OCI-LY1 (cell line): ENCODE results near the gene CAMKK1.

Source experiments
- CTCF ChIP-seq: fragments of 200-600 bp; sonication (generic), shearing (Covaris generic); IDR thresholded peaks from 2 replicates; pipeline ENCODE4 v1.5.1; 2017; ENCODE audit warnings: mild to moderate bottlenecking, antibody characterized with exemption, low read length, moderate library complexity, mixed read lengths
- EZH2 ChIP-seq: fragments of 200-600 bp; sonication (generic), shearing (Covaris generic); IDR thresholded peaks from 2 replicates; pipeline ENCODE4 v1.8.0; 2017; ENCODE audit warnings: borderline replicate concordance, mixed run types, mild to moderate bottlenecking, antibody characterized with exemption, low read length, moderate library complexity, mixed read lengths

GRCh38 chr17:3904501-3904900 is 11.6 kb upstream of the CAMKK1 start:
- TF ChIP-seq CTCF (no peak), EZH2 (no peak)
